ENCODE results near the gene HMG20A.

The HMG20A gene

GRCh38 chr15:77446840-77447390 lies 26.2 kb downstream of the HMG20A start:
- TF ChIP-seq CTCF (IDR thresholded peaks at IDR 0.05; ENCODE audit: unreplicated experiment in 3 of 3) = no peak
- Mint-ChIP-seq H3K4me3 (no peak overlapping the region), H3K9me3 (peaks cover 3% of the 10 kb centered on the region), H3K4me1 (peaks cover 27% of the 10 kb centered on the region), H3K36me3 (ENCODE audit: low read depth) (peaks cover 44% of the 10 kb centered on the region), H3K27me3 (ENCODE audit: low read depth) (no peaks in the 10 kb centered on the region), H3K27ac (no peak overlapping the region)

- no peak overlapping the region for H3K4me3 Mint-ChIP-seq
- H3K27ac Mint-ChIP-seq = peak overlapping the region in 2 of 3 experiments; percentile 0 to 69
- peaks cover 20% of the 10 kb centered on the region for H3K4me1 Mint-ChIP-seq
- H3K27me3 Mint-ChIP-seq (ENCODE audit: low read depth) = no peaks in the 10 kb centered on the region
- peaks cover 3% of the 10 kb centered on the region for H3K9me3 Mint-ChIP-seq
- TF ChIP-seq CTCF (IDR thresholded peaks at IDR 0.05; ENCODE audit: unreplicated experiment in 3 of 3) = no peak
- peaks cover 31% of the 10 kb centered on the region for H3K36me3 Mint-ChIP-seq (ENCODE audit: low read depth)
These were observed 33.6 kb downstream of the HMG20A start for GRCh38 chr15:77454265-77454664.

GRCh38 chr15:77454951-77455350 lies 34.3 kb downstream of the HMG20A start:
- Mint-ChIP-seq H3K4me3 (no peak overlapping the region), H3K27ac (peak overlapping the region; percentile 0 to 69 (median 69)), H3K4me1 (peaks cover 20% of the 10 kb centered on the region), H3K9me3 (peaks cover 3% of the 10 kb centered on the region), H3K36me3 (ENCODE audit: low read depth) (peaks cover 31% of the 10 kb centered on the region), H3K27me3 (ENCODE audit: low read depth) (no peaks in the 10 kb centered on the region)
- TF ChIP-seq CTCF (IDR thresholded peaks at IDR 0.05; ENCODE audit: unreplicated experiment in 3 of 3) = no peak

GRCh38 chr15:77455696-77456321 lies 35.1 kb downstream of the HMG20A start:
- Mint-ChIP-seq H3K4me1 (peaks cover 20% of the 10 kb centered on the region), H3K36me3 (ENCODE audit: low read depth) (peaks cover 33% of the 10 kb centered on the region), H3K27ac (peak overlapping the region; percentile 69 to 83 (median 76)), H3K4me3 (no peak overlapping the region), H3K27me3 (ENCODE audit: low read depth) (no peaks in the 10 kb centered on the region), H3K9me3 (peaks cover 3% of the 10 kb centered on the region)
- TF ChIP-seq CTCF (IDR thresholded peaks at IDR 0.05; ENCODE audit: unreplicated experiment in 3 of 3) = no peak

- peaks cover 32% of the 10 kb centered on the region for H3K36me3 Mint-ChIP-seq (ENCODE audit: low read depth)
- peaks cover 20% of the 10 kb centered on the region for H3K4me1 Mint-ChIP-seq
- no peaks in the 10 kb centered on the region for H3K27me3 Mint-ChIP-seq (ENCODE audit: low read depth)
- H3K9me3 Mint-ChIP-seq = no peaks in the 10 kb centered on the region
- no peak overlapping the region for H3K4me3 Mint-ChIP-seq
- no peak for TF ChIP-seq CTCF (IDR thresholded peaks at IDR 0.05; ENCODE audit: unreplicated experiment in 3 of 3)
- peak overlapping the region; percentile 66 to 82 (median 72) for H3K27ac Mint-ChIP-seq
These were observed 36.1 kb downstream of the HMG20A start for GRCh38 chr15:77456746-77457145.

Data from nephron (organoid).